AG09319 (cell line): ENCODE measurements around the gene C19orf73.
"Not testable (repeated sequence)": the region's sequence is repeated elsewhere in the genome, so short reads cannot be mapped to it uniquely, and the experiment has no call there.

Experiments
- DNase-seq: peaks from one replicate; pipeline ENCODE4 v3.0.0-alpha.2; 2010; ENCODE audit warnings: low read depth; ENCODE audit errors: extremely low read depth
- TF ChIP-seq, protein P1 (sequence below): IDR thresholded peaks from 2 replicates; pipeline ENCODE4 v1.5.1; 2011; ENCODE audit warnings: low read depth, mild to moderate bottlenecking, inconsistent platforms, low read length, moderate library complexity

The C19orf73 gene

DNA sequence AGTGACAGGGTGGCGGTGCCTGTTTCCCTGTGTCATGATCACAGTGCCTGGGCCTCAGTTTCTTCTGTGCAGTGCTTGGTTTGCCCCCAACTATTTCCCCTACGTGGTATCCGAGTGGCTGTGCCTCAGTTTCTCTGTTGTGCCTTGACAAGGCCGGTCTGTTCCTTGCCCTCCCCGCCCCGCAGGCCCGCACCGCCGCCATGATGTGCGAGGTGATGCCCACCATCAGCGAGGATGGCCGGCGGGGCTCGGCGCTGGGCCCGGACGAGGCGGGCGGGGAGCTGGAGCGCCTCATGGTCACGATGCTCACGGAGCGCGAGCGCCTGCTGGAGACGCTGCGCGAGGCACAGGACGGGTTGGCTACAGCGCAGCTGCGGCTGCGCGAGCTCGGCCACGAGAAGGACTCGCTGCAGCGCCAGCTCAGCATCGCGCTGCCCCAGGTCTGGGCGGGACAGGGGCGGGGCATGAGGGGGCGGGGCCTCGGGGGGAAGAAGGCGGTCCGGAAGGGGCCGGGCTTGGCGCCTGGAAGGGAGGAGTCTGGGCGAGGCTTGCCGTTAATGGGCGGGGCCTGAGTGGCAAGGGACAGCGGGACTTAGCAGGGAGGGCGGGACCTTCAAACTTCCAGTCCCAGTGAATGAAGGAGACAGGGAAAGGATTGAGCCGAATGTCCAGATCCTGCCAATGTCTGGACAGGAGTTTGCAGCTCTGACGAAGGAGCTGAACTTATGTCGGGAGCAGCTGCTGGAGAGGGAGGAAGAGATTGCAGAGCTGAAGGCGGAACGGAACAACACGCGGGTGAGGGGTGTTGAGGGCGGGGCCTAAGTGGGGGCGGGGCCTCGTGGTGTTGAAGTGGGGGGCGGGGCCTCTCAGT is 9.0 kb upstream of the C19orf73 start:
- peak; percentile 92 for DNase-seq
- TF ChIP-seq, protein P1, sequence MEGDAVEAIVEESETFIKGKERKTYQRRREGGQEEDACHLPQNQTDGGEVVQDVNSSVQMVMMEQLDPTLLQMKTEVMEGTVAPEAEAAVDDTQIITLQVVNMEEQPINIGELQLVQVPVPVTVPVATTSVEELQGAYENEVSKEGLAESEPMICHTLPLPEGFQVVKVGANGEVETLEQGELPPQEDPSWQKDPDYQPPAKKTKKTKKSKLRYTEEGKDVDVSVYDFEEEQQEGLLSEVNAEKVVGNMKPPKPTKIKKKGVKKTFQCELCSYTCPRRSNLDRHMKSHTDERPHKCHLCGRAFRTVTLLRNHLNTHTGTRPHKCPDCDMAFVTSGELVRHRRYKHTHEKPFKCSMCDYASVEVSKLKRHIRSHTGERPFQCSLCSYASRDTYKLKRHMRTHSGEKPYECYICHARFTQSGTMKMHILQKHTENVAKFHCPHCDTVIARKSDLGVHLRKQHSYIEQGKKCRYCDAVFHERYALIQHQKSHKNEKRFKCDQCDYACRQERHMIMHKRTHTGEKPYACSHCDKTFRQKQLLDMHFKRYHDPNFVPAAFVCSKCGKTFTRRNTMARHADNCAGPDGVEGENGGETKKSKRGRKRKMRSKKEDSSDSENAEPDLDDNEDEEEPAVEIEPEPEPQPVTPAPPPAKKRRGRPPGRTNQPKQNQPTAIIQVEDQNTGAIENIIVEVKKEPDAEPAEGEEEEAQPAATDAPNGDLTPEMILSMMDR = peak; percentile 7; the same call in 1 of the 2 replicates

DNA sequence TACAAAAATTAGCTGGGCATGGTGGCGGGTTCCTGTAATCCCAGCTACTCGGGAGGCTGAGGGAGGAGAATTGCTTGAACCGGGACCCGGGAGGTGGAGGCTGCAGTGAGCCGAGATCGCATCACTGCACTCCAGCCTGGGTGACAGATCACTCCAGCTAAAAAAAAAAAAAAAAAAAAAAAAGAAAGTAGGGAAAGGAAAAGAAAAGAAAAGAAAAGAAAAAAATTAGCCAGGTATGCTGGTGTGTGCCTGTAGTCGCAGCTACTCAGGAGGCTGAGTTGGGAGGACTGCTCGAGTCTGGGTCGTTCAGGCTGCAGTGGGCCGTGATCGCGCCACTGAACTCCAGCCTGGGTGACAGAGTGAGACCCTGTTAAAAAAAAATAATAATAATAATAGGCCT is 8.3 kb upstream of the C19orf73 start:
- not testable (repeated sequence) for DNase-seq

DNA sequence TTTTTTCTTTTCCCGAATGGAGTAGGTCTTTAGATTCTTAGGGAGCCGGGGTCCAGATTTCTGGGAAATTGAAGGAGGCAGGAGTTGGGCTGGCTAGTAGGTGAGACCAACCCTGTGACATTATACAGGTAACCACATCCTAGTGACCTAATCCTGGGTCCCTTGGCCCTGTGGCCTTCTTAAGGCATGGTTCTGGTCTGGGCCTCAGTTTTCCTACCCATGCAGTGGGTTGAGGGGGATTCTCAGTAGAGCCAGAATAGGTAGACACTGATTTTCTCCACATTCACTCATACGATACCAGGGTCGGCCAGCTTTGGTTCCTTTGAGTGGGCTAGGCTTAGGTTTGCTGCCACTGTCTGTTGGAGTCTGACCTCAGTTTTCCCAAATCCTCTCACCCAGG is 7.6 kb upstream of the C19orf73 start:
- TF ChIP-seq, protein P1 = no peak
- DNase-seq = no peak

DNA sequence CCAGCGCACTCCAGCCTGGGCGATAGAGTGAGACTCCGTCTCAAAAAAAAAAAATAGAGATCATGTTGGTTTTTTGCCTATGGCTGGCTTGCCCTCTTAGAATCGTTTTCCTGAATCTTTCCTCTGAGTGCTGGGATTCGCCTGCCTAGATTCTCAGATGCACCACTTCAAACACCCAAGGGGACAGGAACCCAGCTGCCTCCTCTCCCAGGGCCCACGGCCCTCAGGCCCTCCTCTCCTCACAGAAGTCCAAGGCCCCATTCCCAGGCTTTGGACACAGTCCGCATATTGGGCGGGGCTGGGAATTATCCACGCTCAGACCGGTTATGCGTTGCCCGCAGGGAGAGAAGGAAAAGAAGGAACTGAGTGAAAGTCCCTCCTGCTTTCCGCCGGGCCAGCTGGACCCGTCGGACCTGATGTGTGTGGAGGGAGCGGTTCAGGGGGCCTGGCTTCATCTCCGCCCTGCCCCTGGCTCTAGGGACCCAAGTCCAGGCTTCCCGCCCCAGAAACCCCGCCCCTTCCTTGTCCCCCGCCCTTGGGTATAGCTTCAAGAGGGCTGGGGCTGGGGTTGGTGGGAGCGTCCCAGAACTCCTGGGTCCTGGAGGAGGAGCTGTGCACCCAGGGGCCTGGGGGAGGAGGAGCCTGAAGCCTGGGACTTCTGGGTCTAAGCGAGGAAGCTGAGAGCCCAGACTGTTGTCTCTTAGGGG is 6.2 kb upstream of the C19orf73 start:
- TF ChIP-seq, protein P1 = no peak
- DNase-seq = no peak

DNA sequence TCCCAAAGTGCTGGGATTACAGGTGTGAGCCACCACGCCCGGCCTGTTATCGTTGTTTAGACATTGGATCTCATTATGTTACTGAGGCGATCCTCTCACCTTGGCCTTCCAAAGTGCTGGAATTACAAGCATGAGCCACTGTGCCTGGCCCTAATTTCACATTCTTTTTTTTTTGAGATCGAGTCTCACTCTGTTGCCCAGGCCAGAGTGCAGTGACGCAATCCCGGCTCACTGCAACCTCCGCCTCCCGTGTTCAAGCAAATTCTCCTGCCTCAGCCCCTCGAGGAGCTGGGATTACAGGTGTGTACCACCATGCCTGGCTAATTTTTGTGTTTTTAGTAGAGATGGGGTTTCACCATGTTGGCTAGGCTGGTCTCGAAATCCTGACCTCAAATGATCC is 4.3 kb upstream of the C19orf73 start:
- not testable (repeated sequence) for DNase-seq

DNA sequence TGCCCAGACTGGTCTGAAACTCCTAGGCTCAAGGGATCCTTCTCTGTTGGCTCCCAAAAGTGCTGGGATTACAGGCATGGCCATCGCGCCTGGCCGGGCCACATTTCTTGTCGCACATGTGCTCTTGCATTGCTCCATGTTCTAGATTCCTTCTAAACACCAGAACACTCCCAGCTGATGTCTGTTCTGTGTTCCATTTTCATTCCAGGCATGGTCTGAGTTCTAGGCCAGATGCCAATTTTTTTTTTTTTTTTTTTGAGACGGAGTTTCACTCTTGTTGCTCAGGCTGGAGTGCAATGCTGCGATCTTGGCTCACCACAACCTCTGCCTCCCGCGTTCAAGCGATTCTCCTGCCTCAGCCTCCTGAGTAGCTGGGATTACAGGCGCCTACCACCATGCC is 2.9 kb upstream of the C19orf73 start:
- DNase-seq = not testable (repeated sequence)

DNA sequence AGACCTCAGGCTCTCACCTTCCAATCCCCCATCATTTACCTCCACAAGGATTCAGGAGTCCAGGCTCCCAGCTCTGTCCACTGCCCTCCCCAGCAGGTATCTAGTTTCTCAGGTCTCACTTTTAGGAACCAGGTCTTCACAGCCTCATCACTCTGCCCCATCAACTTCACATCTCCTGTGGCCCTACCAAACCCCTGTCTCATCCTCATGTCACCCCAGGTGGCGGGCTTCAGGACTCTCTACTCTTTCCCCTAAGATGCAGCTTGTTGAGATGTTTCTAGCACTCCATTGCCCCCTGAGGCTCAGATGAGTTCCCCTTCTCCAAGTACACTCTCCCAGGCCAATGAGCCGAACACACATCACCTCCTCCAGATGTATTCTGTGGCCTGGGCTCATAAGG is 1.9 kb upstream of the C19orf73 start:
- TF ChIP-seq, protein P1 = no peak
- no peak for DNase-seq

DNA sequence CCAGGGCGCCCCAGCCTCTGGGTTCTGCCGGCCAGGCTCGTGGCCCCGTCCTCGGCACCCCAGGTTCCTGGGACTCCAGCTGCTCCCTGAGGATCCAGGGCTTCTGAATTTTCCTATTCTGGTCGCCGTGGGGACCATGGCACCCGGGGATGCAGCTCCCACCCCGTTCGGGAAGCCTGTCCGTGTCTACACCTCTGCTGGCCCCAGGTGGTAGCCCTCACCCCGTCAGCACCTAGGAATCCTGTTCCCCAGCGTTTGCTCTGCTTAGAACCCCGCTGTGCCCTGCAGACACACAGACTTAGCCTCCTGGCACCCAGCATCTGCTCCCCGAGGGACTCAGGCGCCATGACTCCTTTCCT is 1.4 kb upstream of the C19orf73 start:
- no peak for DNase-seq
- TF ChIP-seq, protein P1 = no peak
